ENCODE measurements around the gene GNG7. TPM values are rescaled to one million over a fixed set of nuclear protein-coding genes. Genes with fewer than 3 reads are reported as not detected.
"Not testable (repeated sequence)": the region's sequence is repeated elsewhere in the genome, so short reads cannot be mapped to it uniquely, and the experiment has no call there.

GNG7 gene
- total RNA-seq, 1 experiment from 2014 or later: 0.75 TPM

DNA sequence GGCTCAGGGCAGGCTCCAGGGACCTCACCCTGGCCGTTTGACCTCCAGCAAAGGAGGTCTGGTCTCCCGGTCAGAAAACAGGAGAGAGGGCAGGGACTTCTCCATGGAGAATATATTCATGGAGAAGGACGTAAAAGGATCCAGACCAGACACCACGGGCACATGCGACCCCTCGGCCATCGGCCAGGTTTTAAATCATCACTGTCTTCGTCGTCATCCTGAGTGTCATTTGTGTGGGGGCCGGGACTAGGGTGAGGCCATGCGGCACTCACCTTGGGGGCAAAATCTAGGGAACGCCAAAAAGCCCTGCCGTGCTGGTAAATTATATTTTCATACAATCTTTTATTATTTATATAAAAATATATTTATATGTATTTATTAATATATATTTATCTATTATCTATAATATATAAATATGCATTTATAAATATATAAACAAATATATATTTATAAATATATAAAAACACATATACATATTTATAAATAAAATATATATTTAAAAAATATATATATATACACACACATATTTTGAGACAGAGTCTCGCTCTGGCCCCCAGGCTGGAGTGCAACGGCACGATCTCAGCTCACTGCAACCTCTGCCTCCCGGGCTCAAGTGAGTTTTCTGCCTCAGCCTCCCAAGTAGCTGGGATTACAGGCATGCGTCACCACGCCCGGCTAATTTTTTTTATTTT is 151.2 kb downstream of the GNG7 start:
- DNase-seq (ENCODE audit: low spot score): no peak

DNA sequence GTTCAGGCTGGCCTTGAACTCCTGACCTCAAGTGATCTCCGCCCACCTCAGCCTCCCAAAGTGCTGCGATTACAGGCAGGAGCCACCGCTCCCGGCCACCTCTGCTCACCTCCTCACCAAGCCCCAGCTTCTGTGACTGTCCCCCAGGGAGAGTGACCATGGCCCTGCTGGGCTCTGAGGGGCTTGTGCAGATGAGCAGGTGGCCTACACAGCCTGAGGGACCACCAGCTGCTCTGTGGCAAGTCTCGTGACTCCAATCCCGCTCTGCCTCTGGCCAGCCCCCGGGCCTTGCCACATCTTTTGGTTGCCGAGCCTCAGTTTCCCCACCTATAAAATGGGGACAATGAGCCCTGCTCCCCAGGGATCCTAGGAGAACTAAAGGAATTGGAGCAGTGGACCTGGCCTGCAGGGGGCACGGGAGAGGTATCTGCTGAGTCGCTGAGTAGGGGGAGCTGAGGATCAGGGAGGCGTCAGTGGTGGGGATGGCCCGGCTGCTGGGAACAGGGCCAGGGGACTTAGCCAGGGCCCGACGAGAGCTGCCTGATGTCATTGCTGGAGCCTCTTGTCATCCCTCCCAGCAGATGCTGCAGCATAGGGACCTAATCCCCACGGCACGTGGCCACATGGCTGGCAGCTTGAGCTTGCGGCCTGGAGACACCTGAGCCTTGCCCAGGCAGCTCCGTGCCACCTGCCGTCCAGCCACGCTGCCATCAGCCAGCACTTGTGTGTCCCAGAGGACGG is 151.9 kb downstream of the GNG7 start:
- DNase-seq (ENCODE audit: low spot score): peak; percentile 37

DNA sequence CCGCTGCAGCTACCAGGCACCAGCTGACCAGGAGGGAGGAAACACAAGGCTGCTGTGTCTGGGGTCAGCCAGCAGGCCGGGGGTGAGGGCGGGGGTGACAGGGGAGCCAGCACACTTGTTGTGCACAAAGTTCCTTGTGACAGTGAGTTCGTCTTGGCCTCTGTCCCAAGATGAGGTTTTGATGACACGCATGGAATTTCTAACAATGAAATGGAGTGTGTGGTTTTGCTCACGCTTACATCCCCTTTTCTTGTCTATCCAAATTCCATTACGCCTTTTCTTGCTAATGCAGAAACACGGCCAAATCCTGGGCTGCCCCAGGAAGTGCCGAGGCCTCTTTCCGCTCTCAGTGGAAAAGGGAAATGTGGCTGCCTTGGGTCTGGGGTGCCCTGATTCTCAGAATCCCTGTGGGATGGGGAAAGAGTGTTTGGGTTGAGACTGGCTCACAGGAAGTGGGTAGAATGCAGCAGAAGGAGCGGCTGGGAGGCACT is 152.7 kb downstream of the GNG7 start:
- peak; percentile 81 for DNase-seq (ENCODE audit: low spot score)

DNA sequence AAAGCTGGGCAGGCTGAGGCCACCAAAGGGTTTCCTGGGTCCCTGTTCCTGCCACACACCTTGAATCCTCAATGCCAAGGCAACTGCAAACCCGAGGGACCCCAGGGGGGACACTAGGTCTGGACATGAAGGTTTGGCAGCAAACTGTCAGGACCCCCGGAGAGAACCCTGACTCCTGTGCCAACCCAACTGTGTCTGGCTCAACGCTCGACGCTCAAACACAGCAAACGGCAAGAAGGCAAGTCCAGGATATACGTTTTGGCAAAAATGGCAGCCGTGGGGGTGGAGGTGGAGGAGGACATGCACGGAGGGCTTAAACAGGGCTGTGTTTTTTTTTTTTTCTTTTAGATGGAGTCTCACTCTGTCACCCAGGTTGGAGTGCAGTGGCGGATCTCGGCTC is 153.5 kb downstream of the GNG7 start:
- DNase-seq (ENCODE audit: low spot score): no peak

DNA sequence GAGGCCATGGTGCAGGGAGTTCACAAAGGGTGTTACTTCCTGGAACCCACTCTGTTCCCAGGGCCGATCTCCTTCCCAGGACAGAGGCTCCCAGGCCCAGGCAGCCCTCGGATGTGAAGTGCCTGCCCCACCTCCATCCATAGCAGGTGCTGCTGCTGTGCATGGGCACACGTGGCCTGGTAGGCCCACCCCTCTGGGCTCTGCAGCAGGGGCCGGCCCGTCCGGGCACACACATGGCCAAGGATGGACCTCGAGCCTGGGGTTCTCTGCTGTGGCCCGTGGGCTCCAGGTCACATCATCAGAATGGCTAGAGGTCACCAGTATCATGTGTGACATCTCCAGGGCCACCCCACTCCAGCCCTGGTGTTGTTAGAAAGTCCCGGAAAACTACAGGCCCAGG is 154.8 kb downstream of the GNG7 start:
- no peak for DNase-seq (ENCODE audit: low spot score)

DNA sequence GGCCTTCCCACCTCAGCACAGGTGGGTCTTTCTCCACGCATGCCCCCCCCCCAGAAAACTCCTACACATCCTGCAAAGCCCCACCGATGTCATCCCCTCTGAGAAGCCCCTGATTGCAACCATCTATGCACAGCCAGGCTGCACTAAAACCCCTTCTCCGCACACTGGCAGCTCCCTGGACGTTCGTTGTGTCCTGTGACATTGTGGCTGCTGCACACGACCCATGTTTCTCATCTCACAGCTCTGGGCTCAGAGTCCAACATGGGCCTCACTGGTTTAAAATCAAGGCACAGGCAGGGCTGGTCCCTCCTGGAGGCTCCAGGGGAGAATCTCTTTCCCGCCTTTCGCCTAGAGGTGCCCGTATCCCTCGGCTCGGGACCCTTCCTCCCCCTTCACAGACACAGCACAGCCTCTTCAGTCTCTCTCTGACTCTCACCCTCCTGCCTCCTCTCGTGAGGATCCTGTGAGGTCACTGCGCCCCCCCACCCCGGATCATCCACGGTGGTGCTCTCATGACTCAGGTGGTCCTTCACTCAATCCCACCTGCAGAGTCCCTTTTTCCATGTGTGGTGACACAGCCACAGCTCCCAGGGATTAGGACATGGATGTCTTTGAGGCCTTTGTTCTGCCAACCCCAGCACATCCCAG is 155.3 kb downstream of the GNG7 start:
- DNase-seq (ENCODE audit: low spot score): no peak

DNA sequence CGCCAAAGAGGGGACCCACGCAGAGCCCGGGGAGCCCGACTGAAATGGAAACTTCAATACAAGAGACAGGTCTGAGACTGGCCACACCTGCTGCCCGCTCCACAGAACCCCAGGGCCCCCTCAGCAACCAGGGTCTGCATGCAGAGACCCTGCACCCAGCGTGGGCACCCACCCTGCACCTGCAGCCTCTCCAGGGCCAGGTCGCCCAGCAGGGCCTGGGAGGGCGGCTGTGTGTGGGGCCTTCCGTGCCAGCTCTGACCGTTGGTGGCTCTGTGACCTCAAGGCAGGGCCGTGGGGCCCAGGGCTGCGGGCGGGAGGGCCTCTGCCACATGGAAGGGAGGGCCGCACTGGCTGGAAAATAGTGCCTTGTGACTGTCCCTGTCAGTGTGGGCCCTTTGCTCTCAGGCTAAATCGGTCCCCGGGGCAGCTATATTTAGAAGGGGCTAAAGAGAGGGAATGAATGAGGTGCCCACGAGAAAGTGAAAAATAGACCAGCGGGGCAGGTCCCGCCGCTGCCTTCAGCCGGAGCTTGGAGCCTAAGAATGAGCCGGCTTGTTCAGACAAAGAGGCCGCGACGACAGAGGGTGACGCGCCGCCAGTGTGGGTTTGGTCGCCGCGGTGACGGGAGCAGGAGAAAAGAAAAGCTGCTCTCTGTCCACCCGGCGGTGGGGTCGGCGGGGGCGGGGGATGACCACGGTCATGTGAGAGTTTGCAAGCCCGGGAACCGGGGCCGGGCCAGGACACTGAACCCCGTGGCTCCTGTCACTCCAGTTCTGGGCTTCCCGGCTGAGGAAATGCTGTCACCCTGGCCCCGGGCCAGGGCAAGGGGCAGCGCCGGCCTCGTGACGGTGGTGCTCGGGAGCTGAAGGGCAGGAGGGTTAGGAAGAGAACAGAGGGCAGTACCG is 156.1 kb downstream of the GNG7 start:
- no peak for DNase-seq (ENCODE audit: low spot score)

DNA sequence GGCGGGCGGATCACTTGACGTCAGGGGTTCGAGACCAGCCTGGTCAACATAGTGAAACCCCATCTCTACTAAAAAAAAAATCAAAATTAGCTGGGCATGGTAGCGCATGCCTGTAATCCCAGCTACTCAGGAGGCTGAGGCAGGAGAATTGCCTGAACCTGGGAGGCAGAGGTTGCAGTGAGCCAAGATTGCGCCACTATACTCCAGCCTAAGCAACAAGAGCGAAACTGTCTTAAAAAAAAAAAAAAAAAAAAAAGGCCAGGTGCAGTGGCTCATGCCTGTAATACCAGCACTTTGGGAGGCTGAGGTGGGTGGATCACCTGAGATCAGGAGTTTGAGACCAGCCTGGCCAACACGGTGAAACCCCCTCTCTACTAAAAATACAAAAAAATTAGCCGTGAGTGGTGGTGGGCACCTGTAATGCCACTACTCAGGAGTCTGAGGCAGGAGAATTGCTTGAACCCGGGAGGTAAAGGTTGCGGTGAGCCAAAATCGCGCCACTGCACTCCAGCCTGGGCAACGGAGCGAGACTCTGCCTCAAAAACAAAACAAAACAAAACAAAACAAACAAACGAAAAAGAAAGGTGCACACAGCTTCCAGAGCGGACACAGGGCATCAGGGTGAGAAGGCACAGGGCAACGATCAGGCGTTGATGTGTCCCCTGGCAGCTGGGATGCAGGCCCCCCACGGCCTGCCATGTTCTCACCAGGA is 156.9 kb downstream of the GNG7 start:
- DNase-seq (ENCODE audit: low spot score): not testable (repeated sequence)

DNA sequence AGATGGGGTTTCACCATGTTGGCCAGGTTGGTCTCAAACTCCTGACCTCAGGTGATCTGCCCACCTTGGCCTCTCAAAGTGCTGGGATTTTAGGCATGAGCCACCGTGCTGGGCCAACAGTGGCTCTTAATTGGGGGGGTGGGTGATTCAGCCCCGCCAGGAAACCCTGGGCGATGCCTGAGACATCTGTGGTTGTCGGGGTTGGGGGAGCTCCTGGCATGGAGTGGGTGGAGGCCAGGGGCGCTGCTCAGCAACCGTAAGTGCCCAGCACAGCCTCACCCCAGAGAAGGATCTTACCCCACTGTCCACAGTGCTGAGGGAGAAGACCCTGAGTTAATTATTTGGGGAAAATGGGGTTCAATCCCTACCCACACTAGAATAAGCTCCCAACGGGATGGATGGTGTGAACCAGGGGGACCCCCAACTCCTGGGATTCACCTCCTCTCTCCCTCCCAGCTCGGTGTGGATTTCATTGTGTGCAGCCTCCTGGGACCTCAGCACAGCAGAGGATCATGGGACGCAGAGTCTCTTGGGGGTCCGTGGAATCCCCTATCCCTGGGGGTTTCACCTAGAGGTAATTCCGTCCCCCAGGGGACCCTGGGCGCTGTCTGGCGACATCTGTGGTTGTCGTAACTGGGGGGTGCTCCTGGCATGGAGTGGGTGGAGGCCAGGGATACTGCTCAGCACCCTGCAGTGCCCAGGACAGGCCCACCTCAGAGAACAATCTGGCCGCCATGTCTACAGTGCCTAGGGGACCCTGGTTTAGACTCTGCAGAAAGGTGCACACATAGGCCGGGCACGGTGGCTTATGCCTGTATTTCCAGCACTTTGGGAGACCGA is 157.7 kb downstream of the GNG7 start:
- no peak for DNase-seq (ENCODE audit: low spot score)

DNA sequence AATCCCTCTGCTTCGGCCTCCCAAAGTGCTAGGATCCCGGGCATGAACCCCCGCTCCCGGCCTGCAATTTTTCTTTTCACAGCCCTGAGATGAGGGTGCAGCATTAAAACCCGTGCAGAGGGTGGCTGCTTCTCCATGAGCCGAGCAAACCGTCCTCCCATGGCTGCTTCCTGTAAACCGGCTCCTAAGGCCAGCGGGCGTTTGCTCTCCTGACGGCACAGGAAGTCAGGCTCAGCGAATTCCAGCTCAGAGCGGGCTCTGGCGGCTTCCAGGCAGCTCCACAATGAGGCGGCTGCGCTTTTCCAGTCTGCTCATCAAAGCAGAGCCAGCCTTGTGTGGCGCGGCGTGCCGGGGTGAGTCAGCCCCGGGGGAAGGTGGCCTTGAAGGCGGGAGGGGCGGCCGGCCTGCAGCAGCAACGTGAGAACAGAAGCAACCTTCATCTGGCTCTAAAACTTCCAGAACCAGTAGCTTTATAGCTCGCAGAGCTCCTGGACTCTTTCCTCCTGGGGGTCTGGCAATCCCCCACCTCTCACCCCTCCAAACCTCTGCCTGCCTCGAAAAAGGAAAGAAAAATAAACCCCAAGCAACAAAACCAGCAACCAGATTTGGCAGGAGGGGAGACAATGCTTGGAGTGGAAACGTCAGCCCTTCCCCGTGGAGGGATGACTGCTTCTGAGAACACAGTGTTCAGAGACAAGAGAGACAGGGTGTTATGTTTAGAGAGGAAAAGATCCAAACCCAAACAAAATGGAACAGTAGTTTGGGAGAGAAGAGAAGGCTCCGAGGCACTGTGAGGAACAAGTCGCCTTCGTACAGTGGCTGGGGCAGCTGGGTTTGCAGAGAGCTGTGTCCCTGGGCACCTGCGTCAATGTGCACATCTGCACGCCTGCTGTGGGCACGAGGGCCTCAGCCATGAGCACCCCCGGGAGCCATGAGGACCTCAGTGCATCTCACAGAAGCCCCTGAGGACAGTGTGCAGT is 158.7 kb downstream of the GNG7 start:
- DNase-seq (ENCODE audit: low spot score): peak; percentile 96

DNA sequence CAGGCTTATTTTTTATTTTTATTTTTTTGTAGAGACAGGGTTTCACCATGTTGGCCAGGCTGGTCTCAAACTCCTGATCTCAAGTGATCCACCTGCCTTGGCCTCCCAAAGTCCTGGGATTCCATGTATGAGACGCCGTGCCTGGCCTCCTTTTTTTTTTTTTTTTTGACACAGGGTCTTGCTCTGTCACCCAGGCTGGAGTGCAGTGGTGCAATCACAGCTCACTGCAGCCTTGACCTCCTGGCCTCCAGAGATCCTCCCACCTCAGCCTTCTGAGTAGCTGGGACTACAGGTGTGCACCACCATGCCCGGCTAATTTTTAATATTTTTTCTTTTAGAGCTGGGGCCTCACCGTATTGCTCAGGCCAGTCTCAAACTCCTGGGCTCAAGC is 159.4 kb downstream of the GNG7 start:
- DNase-seq (ENCODE audit: low spot score): not testable (repeated sequence)

DNA sequence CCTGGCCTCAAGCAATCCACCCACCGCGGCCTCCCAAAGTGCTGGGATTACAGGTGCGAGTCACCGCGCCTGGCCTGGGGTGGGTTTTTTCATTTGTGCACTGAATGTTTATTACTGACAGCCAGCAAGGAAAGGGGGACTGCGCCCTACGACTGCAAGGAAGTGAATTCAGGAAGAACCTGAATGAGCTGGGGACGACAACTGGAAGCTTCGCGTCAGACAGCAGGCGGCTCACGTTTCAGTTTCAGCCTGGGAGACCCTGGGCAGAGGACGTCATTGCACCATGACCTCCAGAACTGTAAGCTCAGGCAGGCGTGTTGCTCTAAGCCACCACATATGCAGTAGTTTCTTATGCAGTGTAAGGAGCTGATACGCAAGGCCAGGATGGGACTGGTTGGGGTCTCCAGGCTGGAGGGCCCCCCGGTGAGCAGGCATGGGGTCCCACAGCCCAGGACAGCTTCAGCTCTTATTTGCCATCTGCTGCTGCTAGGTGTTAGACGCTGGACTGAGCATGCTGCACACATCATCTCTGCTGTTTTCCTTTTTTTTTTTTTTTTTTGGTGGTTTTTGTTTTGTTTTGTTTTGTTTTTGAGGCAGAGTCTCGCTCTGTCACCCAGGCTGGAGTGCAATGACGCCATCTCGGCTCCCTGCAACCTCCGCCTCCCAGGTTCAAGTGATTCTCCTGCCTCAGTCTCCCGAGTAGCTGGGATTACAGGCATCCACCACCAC is 160.0 kb downstream of the GNG7 start:
- DNase-seq (ENCODE audit: low spot score): peak; percentile 51

DNA sequence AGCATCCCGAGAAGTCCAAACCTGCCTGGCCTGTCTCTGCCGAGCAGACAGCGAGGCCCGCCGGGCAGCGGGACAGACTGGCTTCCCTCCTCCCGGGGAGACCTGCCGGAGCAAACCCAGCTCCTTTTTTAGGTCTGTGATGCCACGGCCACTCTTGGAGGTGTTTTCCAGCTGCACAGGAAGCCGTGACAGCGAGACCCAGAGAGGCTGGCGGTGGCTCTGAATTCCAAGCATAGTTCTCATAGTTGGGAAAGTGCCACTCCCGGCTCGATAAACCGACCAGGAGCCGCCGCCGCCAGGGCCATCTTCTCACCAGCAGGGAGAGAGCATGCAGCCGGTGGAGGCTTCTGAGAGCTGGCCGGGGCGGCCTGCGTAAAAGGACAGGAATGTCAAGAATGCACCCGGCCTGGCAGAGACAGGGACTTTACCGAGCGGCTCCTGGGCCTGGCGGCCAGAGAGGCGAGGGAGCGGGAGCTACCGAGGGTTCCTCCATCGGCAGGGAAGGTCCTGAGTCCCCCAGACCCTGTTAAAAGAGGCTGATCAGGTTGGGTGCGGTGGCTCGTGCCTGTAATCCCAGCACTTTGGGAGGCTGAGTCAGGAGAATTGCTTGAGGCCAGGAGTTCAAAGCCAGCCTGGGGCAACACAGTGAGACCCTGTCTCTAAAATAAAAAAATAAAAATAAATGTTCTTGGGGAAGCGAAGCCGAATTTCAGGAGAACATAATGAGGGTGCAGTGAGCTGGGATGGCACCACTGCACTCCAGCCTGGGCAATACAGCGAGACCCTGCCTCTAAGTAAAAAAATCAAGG is 161.6 kb downstream of the GNG7 start:
- peak; percentile 95 for DNase-seq (ENCODE audit: low spot score)

DNA sequence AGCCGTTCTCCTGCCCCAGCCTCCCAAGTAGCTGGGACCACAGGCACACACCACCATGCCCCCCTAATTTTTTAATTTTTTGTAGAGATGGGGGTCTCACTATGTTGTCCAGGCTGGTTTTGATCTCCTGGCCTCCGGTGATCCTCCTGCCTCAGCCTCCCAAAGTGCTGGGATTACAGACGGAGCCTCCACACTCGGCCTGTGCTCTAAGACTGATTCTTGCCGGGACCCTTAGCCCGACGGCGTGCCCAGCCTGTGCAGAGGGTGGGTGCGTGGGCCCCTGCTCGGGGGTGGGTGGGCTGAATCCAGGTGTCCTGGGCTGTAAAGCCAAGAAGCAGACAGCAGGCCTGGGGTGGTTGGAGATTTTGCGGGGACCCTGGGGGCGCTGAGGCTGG is 162.2 kb downstream of the GNG7 start:
- no peak for DNase-seq (ENCODE audit: low spot score)

DNA sequence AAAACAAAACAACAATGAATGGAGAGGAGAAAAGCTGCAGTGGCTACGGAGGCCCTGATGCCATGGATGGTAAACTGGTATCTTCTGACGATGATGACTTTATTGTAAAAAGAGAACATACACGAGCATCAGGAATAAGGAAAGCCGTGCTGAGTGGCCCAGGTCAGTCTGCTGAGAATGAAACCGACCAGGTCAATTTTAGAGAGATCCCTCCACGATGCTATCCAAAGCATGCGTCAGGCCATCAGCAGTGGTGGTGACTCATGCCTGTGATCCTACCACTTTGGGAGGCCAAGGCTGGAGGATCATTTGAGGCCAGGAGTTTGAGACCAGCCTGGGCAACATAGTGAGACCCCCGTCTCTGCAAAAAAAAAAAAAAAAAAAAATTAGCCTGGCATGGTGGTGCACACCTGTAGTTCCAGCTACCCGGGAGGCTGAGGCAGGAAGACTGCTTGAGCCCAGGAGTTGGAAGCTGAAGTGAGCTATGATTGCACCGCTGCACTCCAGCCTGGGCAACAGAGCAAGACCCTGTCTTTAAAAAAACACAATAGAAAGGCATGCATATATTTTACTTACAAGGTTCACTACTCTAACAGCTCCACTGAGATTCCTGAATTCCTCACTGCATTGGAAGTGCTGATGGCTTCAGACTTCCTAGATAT is 164.3 kb downstream of the GNG7 start:
- DNase-seq (ENCODE audit: low spot score): no peak

DNA sequence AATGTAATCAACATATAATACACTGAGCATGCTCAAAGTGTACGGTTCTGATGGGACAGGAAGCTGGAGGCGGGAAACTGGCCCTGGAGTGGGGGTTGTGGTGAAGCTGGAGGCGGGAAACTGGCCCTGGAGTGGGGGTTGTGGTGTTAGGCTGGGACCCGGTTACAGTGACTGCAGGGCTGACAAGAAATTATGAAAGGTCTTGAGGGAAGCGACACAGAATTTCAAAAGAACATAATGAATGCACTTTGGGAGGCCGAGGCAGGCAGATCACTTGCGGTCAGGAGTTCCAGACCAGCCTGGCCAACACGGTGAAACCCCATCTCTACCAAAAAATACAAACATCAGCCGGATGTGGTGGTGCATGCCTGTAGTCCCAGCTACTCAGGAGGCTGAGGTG is 164.9 kb downstream of the GNG7 start:
- not testable (repeated sequence) for DNase-seq (ENCODE audit: low spot score)

DNA sequence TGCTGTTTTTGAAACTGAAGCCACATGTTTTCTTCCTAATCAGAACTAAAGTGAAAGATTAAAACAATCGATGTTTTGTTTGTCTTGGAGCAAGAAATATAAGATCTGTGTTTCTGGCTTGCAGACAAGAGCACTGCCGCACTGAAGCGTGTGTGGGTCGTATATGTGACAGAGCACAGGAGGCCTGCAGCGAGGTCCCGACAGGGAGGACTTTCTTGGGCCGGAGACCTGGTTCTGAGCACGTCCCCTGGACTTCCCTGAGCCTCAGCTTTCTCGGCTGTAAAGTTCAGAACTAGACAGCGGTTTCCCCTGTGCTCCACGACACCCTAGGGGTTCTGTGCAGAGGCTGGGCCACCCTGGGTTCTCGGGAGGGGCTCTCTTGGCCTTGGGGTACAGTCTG is 166.0 kb downstream of the GNG7 start:
- no peak for DNase-seq (ENCODE audit: low spot score)

Data from H4 (cell line).